Stimulated activated CD4-positive, alpha-beta T cell treated with anti-CD3 and anti-CD28 coated beads, Interleukin-15, amount 100 ng/mL, for 48 hours (primary cell): ENCODE results near the gene FLVCR1.

Experiments
- DNase-seq, 2 donors: peaks; one replicate each; pipeline ENCODE4 v3.0.0-alpha.2; 2020; ENCODE audit warnings: low read depth in 2 of 2

Gene FLVCR1

GRCh38 chr1:212915245-212916091 is 57.4 kb downstream of the FLVCR1 start:
- DNase-seq: no peak

- DNase-seq: no peak
These were observed 58.5 kb downstream of the FLVCR1 start for GRCh38 chr1:212916481-212917133.

GRCh38 chr1:212917134-212917485 is 59.0 kb downstream of the FLVCR1 start:
- DNase-seq: no peak

- DNase-seq: no peak
These were observed 59.8 kb downstream of the FLVCR1 start for GRCh38 chr1:212917858-212918257.

GRCh38 chr1:212918824-212919223 is 60.7 kb downstream of the FLVCR1 start:
- no peak for DNase-seq

- DNase-seq: no peak
These were observed 62.2 kb downstream of the FLVCR1 start for GRCh38 chr1:212920246-212920645.

- no peak for DNase-seq
These were observed 62.8 kb downstream of the FLVCR1 start for GRCh38 chr1:212920896-212921295.

GRCh38 chr1:212922016-212922415 is 63.9 kb downstream of the FLVCR1 start:
- no peak for DNase-seq

- no peak for DNase-seq
These were observed 68.3 kb downstream of the FLVCR1 start for GRCh38 chr1:212926372-212926771.

- no peak for DNase-seq
These were observed 70.5 kb downstream of the FLVCR1 start for GRCh38 chr1:212928323-212929291.

GRCh38 chr1:212930986-212931678 is 73.1 kb downstream of the FLVCR1 start:
- DNase-seq: no peak

- no peak for DNase-seq
These were observed 75.9 kb downstream of the FLVCR1 start for GRCh38 chr1:212933815-212934471.

- DNase-seq: no peak
These were observed 77.4 kb downstream of the FLVCR1 start for GRCh38 chr1:212935387-212935981.

GRCh38 chr1:212937034-212937433 is 79.0 kb downstream of the FLVCR1 start:
- DNase-seq: no peak

- DNase-seq: no peak
These were observed 80.8 kb downstream of the FLVCR1 start for GRCh38 chr1:212938846-212939245.

GRCh38 chr1:212941452-212941851 is 83.4 kb downstream of the FLVCR1 start:
- no peak for DNase-seq

- DNase-seq: no peak
These were observed 84.8 kb downstream of the FLVCR1 start for GRCh38 chr1:212942679-212943392.

- no peak for DNase-seq
These were observed 85.3 kb downstream of the FLVCR1 start for GRCh38 chr1:212943393-212943710.

- no peak for DNase-seq
These were observed 86.3 kb downstream of the FLVCR1 start for GRCh38 chr1:212944229-212944901.

GRCh38 chr1:212945056-212945455 is 87.0 kb downstream of the FLVCR1 start:
- DNase-seq: no peak
